Measurements from ENCODE around the gene DPF3. TPM values are rescaled to one million over a fixed set of nuclear protein-coding genes. Genes with fewer than 3 reads are reported as not detected.

Gene DPF3
- total RNA-seq, 1 experiment from 2014 or later: not detected

GRCh38 chr14:72850360-72850759 is 43.5 kb downstream of the DPF3 start:
- no peak for TF ChIP-seq EZH2 (IDR thresholded peaks at IDR 0.05; ENCODE audit: low read depth)
- TF ChIP-seq CTCF (conservative IDR thresholded peaks at IDR 0.05): no peak
- ChIA-PET POLR2A (ENCODE audit: unreplicated experiment) (no interaction called here), CTCF (interaction anchor here (0.7 kb wide), 1 partner anchor 67 kb away, joined by 3 read pairs; no protein-coding TSS in a partner anchor)
- no peak overlapping the region for H3K4me2 ChIP-seq
- H3F3A ChIP-seq (ENCODE audit: insufficient read depth, low read depth): no peaks in the 10 kb centered on the region
- H3K9me3 ChIP-seq (ENCODE audit: insufficient read depth, low read depth): no peaks in the 10 kb centered on the region
- H3K27me3 ChIP-seq (ENCODE audit: insufficient read depth, low read depth): peaks cover 91% of the 10 kb centered on the region
- DNase-seq: no peak
- H2AFZ ChIP-seq: no peak overlapping the region
- H4K20me1 ChIP-seq (ENCODE audit: insufficient read depth): no peaks in the 10 kb centered on the region
- H3K4me1 ChIP-seq (replicated peaks; ENCODE audit: insufficient read depth): no peaks in the 10 kb centered on the region
- intact Hi-C loops (cut with micrococcal nuclease; ENCODE audit: unreplicated experiment): no loop called here
- no peaks in the 10 kb centered on the region for H3K36me3 ChIP-seq (ENCODE audit: low read depth)
- no peaks in the 10 kb centered on the region for H3K9me2 ChIP-seq (ENCODE audit: insufficient read depth)
- BruUV-seq (replicated peaks): no TSS peak
- no peaks in the 10 kb centered on the region for H3K79me2 ChIP-seq (ENCODE audit: low read depth)
- H3K27ac ChIP-seq: no peak overlapping the region
- H3K4me3 ChIP-seq: no peak overlapping the region

- H3K4me2 ChIP-seq: no peak overlapping the region
- intact Hi-C loops (cut with micrococcal nuclease; ENCODE audit: unreplicated experiment): no loop called here
- no peaks in the 10 kb centered on the region for H3K9me3 ChIP-seq (ENCODE audit: insufficient read depth, low read depth)
- no peak overlapping the region for H2AFZ ChIP-seq
- H3K79me2 ChIP-seq (ENCODE audit: low read depth): no peaks in the 10 kb centered on the region
- no peak for DNase-seq
- H3K27me3 ChIP-seq (ENCODE audit: insufficient read depth, low read depth): peaks cover 93% of the 10 kb centered on the region
- no peaks in the 10 kb centered on the region for H3K36me3 ChIP-seq (ENCODE audit: low read depth)
- POLR2A ChIA-PET (ENCODE audit: unreplicated experiment): no interaction called here
- no peak overlapping the region for H3K27ac ChIP-seq
- TF ChIP-seq CTCF (conservative IDR thresholded peaks at IDR 0.05) (no peak), EZH2 (IDR thresholded peaks at IDR 0.05; ENCODE audit: low read depth) (no peak)
- no peaks in the 10 kb centered on the region for H3K4me1 ChIP-seq (replicated peaks; ENCODE audit: insufficient read depth)
- no peaks in the 10 kb centered on the region for H3F3A ChIP-seq (ENCODE audit: insufficient read depth, low read depth)
- no peaks in the 10 kb centered on the region for H3K9me2 ChIP-seq (ENCODE audit: insufficient read depth)
- no TSS peak for BruUV-seq (replicated peaks)
- no peaks in the 10 kb centered on the region for H4K20me1 ChIP-seq (ENCODE audit: insufficient read depth)
- no peak overlapping the region for H3K4me3 ChIP-seq
- CTCF ChIA-PET: no interaction called here
These were observed 44.7 kb downstream of the DPF3 start for GRCh38 chr14:72849222-72849621.

- H3K9me2 ChIP-seq (ENCODE audit: insufficient read depth): no peaks in the 10 kb centered on the region
- no peak overlapping the region for H3K4me3 ChIP-seq
- no peaks in the 10 kb centered on the region for H4K20me1 ChIP-seq (ENCODE audit: insufficient read depth)
- no peak for DNase-seq
- H3K36me3 ChIP-seq (ENCODE audit: low read depth): no peaks in the 10 kb centered on the region
- H3K9me3 ChIP-seq (ENCODE audit: insufficient read depth, low read depth): no peaks in the 10 kb centered on the region
- no TSS peak for BruUV-seq (replicated peaks)
- peaks cover 91% of the 10 kb centered on the region for H3K27me3 ChIP-seq (ENCODE audit: insufficient read depth, low read depth)
- no peak overlapping the region for H2AFZ ChIP-seq
- CTCF ChIA-PET: no interaction called here
- H3K4me1 ChIP-seq (replicated peaks; ENCODE audit: insufficient read depth): no peaks in the 10 kb centered on the region
- no peak overlapping the region for H3K4me2 ChIP-seq
- H3K27ac ChIP-seq: no peak overlapping the region
- POLR2A ChIA-PET (ENCODE audit: unreplicated experiment): no interaction called here
- no peaks in the 10 kb centered on the region for H3K79me2 ChIP-seq (ENCODE audit: low read depth)
- no peaks in the 10 kb centered on the region for H3F3A ChIP-seq (ENCODE audit: insufficient read depth, low read depth)
- TF ChIP-seq CTCF (conservative IDR thresholded peaks at IDR 0.05) (no peak), EZH2 (IDR thresholded peaks at IDR 0.05; ENCODE audit: low read depth) (no peak)
- intact Hi-C loops (cut with micrococcal nuclease; ENCODE audit: unreplicated experiment): no loop called here
These were observed 46.2 kb downstream of the DPF3 start for GRCh38 chr14:72847721-72848120.
